Kidney (tissue), 14 donors: ENCODE measurements around the gene ZNF780B. TPM values are rescaled to one million over a fixed set of nuclear protein-coding genes. Genes with fewer than 3 reads are reported as not detected.

ENCODE experiments used
- DNase-seq, 5 donors: peaks; one replicate each; pipeline ENCODE4 v3.0.0-alpha.2; 2013 to 2020
- FAIRE-seq: peaks from 2 replicates; lab custom pipeline; 2012; peaks lifted over from hg19 to GRCh38; lab: Jason Lieb, UNC
- H3K27ac ChIP-seq, 2 donors: one replicate each; pipeline ENCODE4 v1.7.0; 2013; ENCODE audit warnings: low read depth in 2 of 2, low read length in 2 of 2, inconsistent platforms in 1 of 2
- H3K27me3 ChIP-seq: one replicate; pipeline ENCODE4 v1.7.1; 2013; ENCODE audit warnings: low read length, inconsistent platforms; ENCODE audit not compliant: control insufficient read depth, insufficient read depth
- H3K36me3 ChIP-seq, 3 donors: one replicate each; pipeline versions ENCODE4 v1.7.0 to v1.7.1; 2013; ENCODE audit warnings: low read length in 3 of 3, control low read depth in 1 of 3, inconsistent platforms in 1 of 3; ENCODE audit not compliant: insufficient read depth in 3 of 3, control insufficient read depth in 2 of 3
- H3K4me1 ChIP-seq, 3 donors: one replicate each; pipeline versions ENCODE4 v1.7.0 to v1.7.1; 2013; ENCODE audit warnings: low read length in 3 of 3, inconsistent platforms in 1 of 3, low read depth in 1 of 3; ENCODE audit not compliant: control insufficient read depth in 2 of 3, insufficient read depth in 2 of 3
- H3K4me3 ChIP-seq, 3 donors: one replicate each; pipeline versions ENCODE4 v1.7.0 to v1.8.1; 2013; ENCODE audit warnings: low read length in 3 of 3, control low read depth in 1 of 3, inconsistent platforms in 1 of 3
- H3K9ac ChIP-seq, 3 donors: one replicate each; pipeline versions ENCODE4 v1.7.0 to v1.7.1; 2013; ENCODE audit warnings: low read length in 3 of 3, control low read depth in 1 of 3, inconsistent platforms in 1 of 3
- H3K9me3 ChIP-seq, 3 donors: one replicate each; pipeline versions ENCODE4 v1.7.0 to v1.7.1; 2013; ENCODE audit warnings: low read length in 3 of 3, control low read depth in 1 of 3, inconsistent platforms in 1 of 3; ENCODE audit not compliant: control insufficient read depth in 2 of 3, insufficient read depth in 1 of 3
- CTCF ChIP-seq: IDR thresholded peaks from 3 replicates; pipeline ENCODE4 v1.5.1; 2012; ENCODE audit warnings: mild to moderate bottlenecking, moderate library complexity, borderline replicate concordance; ENCODE audit not compliant: insufficient read depth; ENCODE audit errors: extremely low read depth
- intact Hi-C: fragments of 100-400 bp; cut with DNase I; formaldehyde crosslinking; loops from one replicate; pipeline ENCODE4 v1.11.1; 2022
- polyA plus RNA-seq: library from polyadenylated mRNA; stranded (reverse); fragments of 350-450 nt; fragmentation: Illumina TruSeq; extraction: RNeasy Lipid Tissue Mini Kit (QIAGEN cat#74804); gene quantifications from one replicate; pipeline ENCODE4 v1.2.3, GENCODE V29; 2014; ENCODE audit warnings: low read depth, low replicate concordance; ENCODE audit not compliant: insufficient read depth
- total RNA-seq: library from RNA; stranded (reverse); fragmentation: NEBNext Ultra II Directional; extraction: Animal tissue kit (Norgen Biotek cat#: 25700); gene quantifications from one replicate; pipeline ENCODE4 v1.2.1, GENCODE V29; 2021
- donor health status: control.
- donor health status: control.
- donor health status: control.
- donor health status: control.
- donor health status: control.
- donor health status: DM: yes; HTN: yes; CAD: no.
- donor health status: Normal renal cell carcinoma (clear cell type).

Gene ZNF780B
- total and polyA plus RNA-seq, 2 donors from 2014 or later: 4.6 to 33.2 TPM

- intact Hi-C loops: no loop called here
- TF ChIP-seq CTCF: no peak
- FAIRE-seq: no peak
These were observed 30.0 kb downstream of the ZNF780B start for GRCh38 chr19:40025938-40026596.

GRCh38 chr19:40023969-40024368, 32.1 kb downstream of the ZNF780B start:
- intact Hi-C loops: no loop called here
- H3K27me3 ChIP-seq: no peaks in the 10 kb centered on the region
- H3K4me1 ChIP-seq: no peaks in the 10 kb centered on the region
- DNase-seq (no peak), FAIRE-seq (no peak)
- TF ChIP-seq CTCF: no peak
- H3K36me3 ChIP-seq: no peaks in the 10 kb centered on the region
- H3K27ac ChIP-seq: no peak overlapping the region
- peaks cover 0 to 67% (median 43%) of the 10 kb centered on the region in 3 donors for H3K9me3 ChIP-seq
- no peak overlapping the region for H3K4me3 ChIP-seq
- no peak overlapping the region for H3K9ac ChIP-seq

More at GRCh38 chr19:40025938-40026596, 30.0 kb downstream of the ZNF780B start:
- Histone ChIP-seq H3K36me3 (no peaks in the 10 kb centered on the region), H3K9ac (no peak overlapping the region), H3K27me3 (no peaks in the 10 kb centered on the region), H3K27ac (no peak overlapping the region), H3K4me1 (no peaks in the 10 kb centered on the region), H3K4me3 (peak overlapping the region in 1 of 3 donors; percentile 21), H3K9me3 (peaks cover 0 to 81% (median 49%) of the 10 kb centered on the region in 3 donors)
- DNase-seq: no peak

GRCh38 chr19:40013991-40014390, 42.0 kb downstream of the ZNF780B start:
- Histone ChIP-seq H3K9ac (no peak overlapping the region), H3K4me3 (peak overlapping the region in 1 of 3 donors; percentile 11), H3K9me3 (peaks cover 7 to 56% (median 26%) of the 10 kb centered on the region in 3 donors), H3K27me3 (no peaks in the 10 kb centered on the region), H3K4me1 (no peaks in the 10 kb centered on the region), H3K27ac (no peak overlapping the region), H3K36me3 (peaks cover 11 to 25% (median 19%) of the 10 kb centered on the region in 3 donors)
- DNase-seq (no peak), FAIRE-seq (no peak)
- TF ChIP-seq CTCF: no peak
- intact Hi-C loops: no loop called here
